ENCODE measurements around the gene TRPC4AP. TPM values are rescaled to one million over a fixed set of nuclear protein-coding genes. Genes with fewer than 3 reads are reported as not detected.

The TRPC4AP gene, protein sequence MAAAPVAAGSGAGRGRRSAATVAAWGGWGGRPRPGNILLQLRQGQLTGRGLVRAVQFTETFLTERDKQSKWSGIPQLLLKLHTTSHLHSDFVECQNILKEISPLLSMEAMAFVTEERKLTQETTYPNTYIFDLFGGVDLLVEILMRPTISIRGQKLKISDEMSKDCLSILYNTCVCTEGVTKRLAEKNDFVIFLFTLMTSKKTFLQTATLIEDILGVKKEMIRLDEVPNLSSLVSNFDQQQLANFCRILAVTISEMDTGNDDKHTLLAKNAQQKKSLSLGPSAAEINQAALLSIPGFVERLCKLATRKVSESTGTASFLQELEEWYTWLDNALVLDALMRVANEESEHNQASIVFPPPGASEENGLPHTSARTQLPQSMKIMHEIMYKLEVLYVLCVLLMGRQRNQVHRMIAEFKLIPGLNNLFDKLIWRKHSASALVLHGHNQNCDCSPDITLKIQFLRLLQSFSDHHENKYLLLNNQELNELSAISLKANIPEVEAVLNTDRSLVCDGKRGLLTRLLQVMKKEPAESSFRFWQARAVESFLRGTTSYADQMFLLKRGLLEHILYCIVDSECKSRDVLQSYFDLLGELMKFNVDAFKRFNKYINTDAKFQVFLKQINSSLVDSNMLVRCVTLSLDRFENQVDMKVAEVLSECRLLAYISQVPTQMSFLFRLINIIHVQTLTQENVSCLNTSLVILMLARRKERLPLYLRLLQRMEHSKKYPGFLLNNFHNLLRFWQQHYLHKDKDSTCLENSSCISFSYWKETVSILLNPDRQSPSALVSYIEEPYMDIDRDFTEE
- 86.2 and 90.2 TPM in 2 replicates for total RNA-seq

GRCh38 chr20:35092524-35093266 is at the start of gene TRPC4AP:
Gene TRPC4AP (minus strand): TSS chr20:35092807. CDS start chr20:35092781, 26 bp downstream.

DNA sequence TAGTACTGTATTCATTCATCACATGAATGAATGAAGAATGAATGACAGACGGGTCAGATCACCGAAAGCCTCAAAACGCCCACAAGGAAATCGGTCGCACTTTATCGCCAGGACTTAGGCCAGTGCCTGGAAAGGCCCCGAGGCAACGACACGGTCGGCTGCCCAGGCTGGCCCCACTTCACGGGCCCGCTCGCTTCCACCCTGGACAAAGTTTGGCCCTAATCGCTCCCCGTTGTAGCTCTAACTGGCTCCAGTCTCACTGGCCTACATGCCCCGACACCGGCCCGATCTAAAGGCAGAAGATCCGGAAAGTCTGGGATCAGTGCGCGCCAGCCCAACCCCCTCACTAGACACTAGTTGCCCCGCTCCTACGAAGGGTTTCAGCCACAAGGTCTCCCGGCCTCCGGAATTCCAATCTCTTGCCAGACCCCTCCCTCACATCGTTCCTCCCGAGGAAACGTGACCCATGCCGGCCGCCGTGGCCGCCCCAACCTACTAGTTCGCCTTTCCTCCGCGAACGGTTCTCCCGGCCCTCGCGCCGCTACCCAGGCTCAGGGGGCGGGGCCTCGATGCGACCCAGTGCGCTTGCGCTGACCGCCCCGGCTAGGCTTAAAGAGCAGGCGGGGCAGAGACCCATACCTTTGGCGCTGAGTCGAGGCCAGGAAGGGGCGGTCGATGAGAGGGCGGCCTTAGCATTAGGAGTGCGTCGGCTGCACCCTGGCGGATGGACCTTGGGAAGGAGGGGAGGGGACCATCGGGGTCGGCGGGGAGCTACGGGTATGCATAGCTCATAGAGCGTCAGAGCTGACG is 137.2 kb downstream of the TRPC4AP start, which contains the start of the genes GSS and MYH7B:
Gene GSS, minus strand, starts transcription at position 576 of the 810 bp plus-strand sequence. CDS start 3,954 bp downstream, outside the sequence.
Gene MYH7B, plus strand, starts transcription at position 638 of the 810 bp plus-strand sequence. CDS start 22,138 bp downstream, outside the sequence.

Other genes starting within 250 kb of the TRPC4AP start
- 14.4 and 20.7 TPM in 2 replicates for gene GGT7, start 220.0 kb downstream of the TRPC4AP start, total RNA-seq
- gene ACSS2, start 216.2 kb downstream of the TRPC4AP start, total RNA-seq, result 50.4 and 72.0 TPM in 2 replicates
- 74.6 and 79.8 TPM in 2 replicates for gene GSS, start 137.0 kb downstream of the TRPC4AP start, total RNA-seq
- 0.15 and 0.33 TPM in 2 replicates for gene MYH7B, start 136.9 kb downstream of the TRPC4AP start, total RNA-seq
- gene EDEM2, start 54.5 kb upstream of the TRPC4AP start, total RNA-seq, result 46.5 and 82.0 TPM in 2 replicates
- 36.4 and 49.1 TPM in 2 replicates for gene PROCR, start 79.3 kb upstream of the TRPC4AP start, total RNA-seq
- 0.29 and 0.50 TPM in 2 replicates for gene MMP24, start 133.9 kb upstream of the TRPC4AP start, total RNA-seq
- gene MMP24OS, start 185.3 kb upstream of the TRPC4AP start, total RNA-seq, result 16.0 and 35.1 TPM in 2 replicates
- gene EIF6, start 192.0 kb upstream of the TRPC4AP start, total RNA-seq, result 104 and 140 TPM in 2 replicates
- gene FAM83C, start 199.6 kb upstream of the TRPC4AP start, total RNA-seq, result not detected in 2 replicates